ENCODE data around the gene KAT7. TPM values are rescaled to one million over a fixed set of nuclear protein-coding genes. Genes with fewer than 3 reads are reported as not detected.

KAT7 gene
- polyA plus RNA-seq, 3 donors from 2014 or later, result 32.3 to 67.2 (median 37.9) TPM

GRCh38 chr17:49843774-49844350 is 55.4 kb downstream of the KAT7 start:
- no peak overlapping the region for H3K4me3 Mint-ChIP-seq

DNA sequence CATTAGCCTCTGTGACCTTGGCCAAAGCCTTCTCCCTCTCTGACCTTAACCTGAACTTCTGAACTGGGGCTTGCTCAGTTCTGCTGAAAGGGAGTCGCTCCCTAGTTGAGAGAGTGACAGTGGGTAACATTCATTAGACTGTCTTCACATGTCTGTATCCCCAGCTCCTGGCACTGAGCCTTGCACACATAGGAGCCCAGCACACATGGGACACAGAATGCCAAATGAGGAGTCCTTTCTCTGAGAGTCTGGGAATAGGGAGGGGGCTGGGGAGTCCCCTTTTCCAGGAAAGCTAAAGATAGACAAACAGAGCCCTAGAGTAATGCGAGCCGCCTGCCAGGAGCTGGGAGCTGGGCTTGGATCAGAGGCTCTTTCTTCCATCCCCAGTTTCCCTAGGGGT is 56.8 kb downstream of the KAT7 start:
- H3K4me3 Mint-ChIP-seq, result no peak overlapping the region
- H3K27me3 Mint-ChIP-seq (ENCODE audit: low read depth in 3 of 3), result peaks cover 0 to 1% (median 0%) of the 10 kb centered on the region in 3 donors
- peak overlapping the region in 3 of 6 donors; percentile 40 to 83 (median 69) for H3K27ac Mint-ChIP-seq
- peaks cover 4 to 6% (median 4%) of the 10 kb centered on the region in 3 donors for H3K36me3 Mint-ChIP-seq
- no peak for DNase-seq
- no peaks in the 10 kb centered on the region for H3K9me3 Mint-ChIP-seq
- peaks cover 15 to 28% of the 10 kb centered on the region in 2 donors for H3K4me1 Mint-ChIP-seq

More at GRCh38 chr17:49843774-49844350, 55.4 kb downstream of the KAT7 start:
- H3K27me3 Mint-ChIP-seq (ENCODE audit: low read depth in 3 of 3), result peaks cover 0 to 1% (median 0%) of the 10 kb centered on the region in 3 donors
- DNase-seq, result peak in 1 of 3 donors; percentile 17
- peaks cover 15 to 27% of the 10 kb centered on the region in 2 donors for H3K4me1 Mint-ChIP-seq
- H3K27ac Mint-ChIP-seq, result peak overlapping the region in 2 of 6 donors; percentile 25 to 58
- H3K36me3 Mint-ChIP-seq, result peaks cover 4 to 6% (median 4%) of the 10 kb centered on the region in 3 donors
- H3K9me3 Mint-ChIP-seq, result no peaks in the 10 kb centered on the region

GRCh38 chr17:49846938-49847712 is 58.6 kb downstream of the KAT7 start:
- Mint-ChIP-seq H3K36me3 (peaks cover 4 to 6% (median 4%) of the 10 kb centered on the region in 3 donors), H3K9me3 (no peaks in the 10 kb centered on the region), H3K4me1 (peaks cover 27 to 40% of the 10 kb centered on the region in 2 donors), H3K4me3 (no peak overlapping the region), H3K27me3 (ENCODE audit: low read depth in 3 of 3) (peaks cover 1 to 8% (median 5%) of the 10 kb centered on the region in 3 donors), H3K27ac (peak overlapping the region in 3 of 6 donors; percentile 1 to 44 (median 36))
- DNase-seq, result no peak

DNA sequence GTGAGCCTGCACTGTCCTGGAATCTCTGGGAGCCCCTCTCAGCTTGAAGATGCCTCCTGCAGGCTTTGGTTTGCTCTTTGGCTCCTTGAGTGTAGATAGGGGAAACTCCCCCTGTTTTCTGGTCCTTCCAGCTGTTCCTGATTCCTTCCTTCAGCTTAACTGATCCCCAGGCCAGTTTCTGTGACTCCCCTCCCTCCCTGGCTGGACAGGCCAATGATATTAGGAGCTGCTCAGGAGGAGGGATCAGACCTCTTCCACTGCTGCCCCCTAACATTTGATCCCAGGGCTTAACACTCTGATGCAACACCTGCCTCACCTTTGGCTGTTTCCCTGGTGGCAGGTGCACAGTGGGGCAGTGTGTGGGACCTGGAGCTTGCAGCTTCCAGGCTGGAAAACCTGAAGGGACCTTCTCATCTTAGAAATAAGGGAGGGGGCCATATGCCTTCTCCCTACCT is 59.6 kb downstream of the KAT7 start, which contains the start of gene TAC4:
TAC4 (minus strand) TSS at position 51 of the 455 bp plus-strand sequence. CDS start 52 bp downstream, outside the sequence.
- H3K4me3 Mint-ChIP-seq, result no peak within 1 kb of the TSS
- peaks cover 1 to 9% (median 8%) of the 10 kb centered on the region in 3 donors for H3K27me3 Mint-ChIP-seq (ENCODE audit: low read depth in 3 of 3)
- H3K36me3 Mint-ChIP-seq, result peaks cover 0 to under 1% (median 0%) of the 10 kb centered on the region in 3 donors
- DNase-seq, result no peak
- no peaks in the 10 kb centered on the region for H3K9me3 Mint-ChIP-seq
- peak within 1 kb of the TSS in 4 of 6 donors; percentile 6 to 86 (median 38) for H3K27ac Mint-ChIP-seq
- H3K4me1 Mint-ChIP-seq, result peaks cover 29 to 34% of the 10 kb centered on the region in 2 donors

GRCh38 chr17:49848739-49849138 is 60.3 kb downstream of the KAT7 start:
- Mint-ChIP-seq H3K36me3 (no peaks in the 10 kb centered on the region), H3K9me3 (no peaks in the 10 kb centered on the region), H3K4me3 (no peak overlapping the region), H3K27ac (peak overlapping the region in 2 of 6 donors; percentile 1 to 6), H3K27me3 (ENCODE audit: low read depth in 3 of 3) (peaks cover 1 to 11% (median 8%) of the 10 kb centered on the region in 3 donors), H3K4me1 (peaks cover 29 to 33% of the 10 kb centered on the region in 2 donors)
- DNase-seq, result no peak

- Mint-ChIP-seq H3K4me1 (peaks cover 16 to 20% of the 10 kb centered on the region in 2 donors), H3K36me3 (no peaks in the 10 kb centered on the region), H3K4me3 (peak overlapping the region; percentile 88 to 93 (median 92)), H3K27ac (peak overlapping the region in 5 of 6 donors; percentile 71 to 90 (median 84)), H3K27me3 (ENCODE audit: low read depth in 3 of 3) (peaks cover 1 to 11% (median 8%) of the 10 kb centered on the region in 3 donors), H3K9me3 (no peaks in the 10 kb centered on the region)
- no peak for DNase-seq
Observed at GRCh38 chr17:49850218-49850610, 61.7 kb downstream of the KAT7 start.

- peak overlapping the region; percentile 92 to 96 (median 93) for H3K4me3 Mint-ChIP-seq
- peak overlapping the region; percentile 71 to 90 (median 85) for H3K27ac Mint-ChIP-seq
- no peaks in the 10 kb centered on the region for H3K36me3 Mint-ChIP-seq
- H3K27me3 Mint-ChIP-seq (ENCODE audit: low read depth in 3 of 3), result peaks cover 1 to 11% (median 8%) of the 10 kb centered on the region in 3 donors
- no peaks in the 10 kb centered on the region for H3K9me3 Mint-ChIP-seq
- H3K4me1 Mint-ChIP-seq, result peaks cover 14% of the 10 kb centered on the region in 2 donors
- peak; percentile 16 to 34 (median 27) for DNase-seq
Observed at GRCh38 chr17:49850772-49851386, 62.4 kb downstream of the KAT7 start.

- Mint-ChIP-seq H3K4me3 (peak overlapping the region; percentile 93 to 96 (median 94)), H3K27ac (peak overlapping the region; percentile 63 to 94 (median 92)), H3K9me3 (no peaks in the 10 kb centered on the region), H3K36me3 (no peaks in the 10 kb centered on the region), H3K27me3 (ENCODE audit: low read depth in 3 of 3) (peaks cover 1 to 11% (median 8%) of the 10 kb centered on the region in 3 donors), H3K4me1 (peaks cover 13 to 14% of the 10 kb centered on the region in 2 donors)
- peak; percentile 67 to 76 (median 73) for DNase-seq
Observed at GRCh38 chr17:49851387-49852291, 63.2 kb downstream of the KAT7 start.

DNA sequence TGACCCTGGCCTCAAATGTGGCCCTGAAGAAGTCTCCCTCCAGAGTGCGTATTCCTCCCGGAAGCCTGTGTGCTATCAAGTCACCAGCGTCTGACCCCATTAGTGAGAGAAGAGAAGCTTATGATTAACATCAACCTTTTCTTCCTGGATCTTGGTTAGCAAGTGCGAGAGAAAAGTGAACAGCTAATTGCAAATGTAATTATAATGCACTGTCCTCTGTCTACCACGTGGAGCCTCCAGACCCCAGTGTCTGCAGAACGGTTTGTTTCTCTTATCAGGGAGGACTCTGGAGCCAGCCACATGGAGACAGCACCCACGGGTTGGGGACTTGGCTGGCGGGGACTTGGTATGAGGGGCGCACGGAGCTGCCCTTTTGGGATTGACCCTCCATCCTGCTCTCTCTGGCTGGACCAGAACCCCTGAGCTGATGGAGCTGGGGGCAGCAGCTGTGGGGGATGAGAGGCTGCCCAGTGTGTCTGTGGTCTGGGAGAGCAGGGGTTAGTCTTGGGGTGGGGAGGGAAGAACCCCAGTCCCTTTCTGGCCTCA is 65.1 kb downstream of the KAT7 start:
- Mint-ChIP-seq H3K4me1 (peaks cover 13 to 14% of the 10 kb centered on the region in 2 donors), H3K27me3 (ENCODE audit: low read depth in 3 of 3) (peaks cover 3 to 9% (median 8%) of the 10 kb centered on the region in 3 donors), H3K36me3 (no peaks in the 10 kb centered on the region), H3K4me3 (peak overlapping the region in 2 of 5 donors; percentile 31 to 94), H3K27ac (peak overlapping the region in 2 of 6 donors; percentile 57 to 58), H3K9me3 (no peaks in the 10 kb centered on the region)
- no peak for DNase-seq

GRCh38 chr17:49854126-49854525 is 65.6 kb downstream of the KAT7 start:
- Mint-ChIP-seq H3K9me3 (no peaks in the 10 kb centered on the region), H3K4me3 (no peak overlapping the region), H3K27ac (no peak overlapping the region), H3K4me1 (peaks cover 13 to 14% of the 10 kb centered on the region in 2 donors), H3K36me3 (no peaks in the 10 kb centered on the region), H3K27me3 (ENCODE audit: low read depth in 3 of 3) (peaks cover 3 to 9% (median 8%) of the 10 kb centered on the region in 3 donors)
- DNase-seq, result no peak

DNA sequence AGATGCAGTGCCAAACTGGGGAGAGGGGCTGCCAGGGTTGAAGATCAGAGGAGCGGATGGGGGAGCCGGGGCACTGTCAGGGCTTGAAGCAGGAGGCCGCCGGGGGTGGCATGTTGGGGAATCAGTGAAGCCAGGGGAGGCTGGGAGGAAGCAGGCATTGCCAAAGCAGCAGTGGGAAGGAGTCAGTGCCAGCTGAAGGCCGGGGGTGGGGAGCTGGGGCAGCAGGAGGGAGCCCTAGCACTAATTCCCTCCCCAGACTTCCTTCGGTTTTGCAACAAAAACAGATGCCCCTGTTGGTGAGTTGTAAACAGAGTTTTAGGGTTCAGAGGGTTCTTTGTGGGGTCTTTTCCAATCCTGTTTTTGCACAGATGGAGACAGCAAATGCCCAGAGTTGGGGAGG is 70.3 kb downstream of the KAT7 start:
- H3K27me3 Mint-ChIP-seq (ENCODE audit: low read depth in 3 of 3), result peaks cover 2 to 5% (median 4%) of the 10 kb centered on the region in 3 donors

More for the DNA sequence above, 70.3 kb downstream of the KAT7 start:
- no peaks in the 10 kb centered on the region for H3K9me3 Mint-ChIP-seq
- no peak for DNase-seq
- no peak overlapping the region for H3K4me3 Mint-ChIP-seq
- H3K27ac Mint-ChIP-seq, result no peak overlapping the region
- no peaks in the 10 kb centered on the region for H3K36me3 Mint-ChIP-seq
- peaks cover 2 to 7% of the 10 kb centered on the region in 2 donors for H3K4me1 Mint-ChIP-seq

Data from immature natural killer cell (primary cell).